GM19397 (cell line): Measurements from ENCODE around the gene CDH4.

Source experiments
- ATAC-seq: cut with Tn5 transposase; IDR thresholded peaks from one replicate; pipeline ENCODE4 v1.9.1; 2021; ENCODE audit warnings: mild to moderate bottlenecking, moderate library complexity; ENCODE audit not compliant: unreplicated experiment

CDH4 gene

GRCh38 chr20:61895686-61896057 lies 643.6 kb downstream of the CDH4 start:
- no peak for ATAC-seq

- no peak for ATAC-seq
Measured at GRCh38 chr20:61896058-61896961, 644.2 kb downstream of the CDH4 start.

GRCh38 chr20:61897401-61898295 lies 645.6 kb downstream of the CDH4 start:
- ATAC-seq = no peak

- no peak for ATAC-seq
Measured at GRCh38 chr20:61898405-61898804, 646.3 kb downstream of the CDH4 start.

GRCh38 chr20:61900011-61900944 lies 648.2 kb downstream of the CDH4 start:
- no peak for ATAC-seq

GRCh38 chr20:61900945-61901293 lies 648.9 kb downstream of the CDH4 start:
- no peak for ATAC-seq

GRCh38 chr20:61901392-61902220 lies 649.5 kb downstream of the CDH4 start:
- ATAC-seq = no peak

GRCh38 chr20:61902221-61902869 lies 650.3 kb downstream of the CDH4 start:
- ATAC-seq = no peak

- ATAC-seq = no peak
Measured at GRCh38 chr20:61903575-61904340, 651.7 kb downstream of the CDH4 start.

- no peak for ATAC-seq
Measured at GRCh38 chr20:61904456-61904855, 652.4 kb downstream of the CDH4 start.

GRCh38 chr20:61905781-61906523 lies 653.9 kb downstream of the CDH4 start:
- no peak for ATAC-seq

GRCh38 chr20:61907081-61907891 lies 655.2 kb downstream of the CDH4 start:
- ATAC-seq = no peak

GRCh38 chr20:61908057-61909026 lies 656.3 kb downstream of the CDH4 start:
- ATAC-seq = no peak

GRCh38 chr20:61909028-61909427 lies 657.0 kb downstream of the CDH4 start:
- no peak for ATAC-seq

GRCh38 chr20:61909821-61910220 lies 657.8 kb downstream of the CDH4 start:
- ATAC-seq = no peak

GRCh38 chr20:61911824-61912223 lies 659.8 kb downstream of the CDH4 start:
- no peak for ATAC-seq
